ENCODE measurements around the gene CA12.

DNA sequence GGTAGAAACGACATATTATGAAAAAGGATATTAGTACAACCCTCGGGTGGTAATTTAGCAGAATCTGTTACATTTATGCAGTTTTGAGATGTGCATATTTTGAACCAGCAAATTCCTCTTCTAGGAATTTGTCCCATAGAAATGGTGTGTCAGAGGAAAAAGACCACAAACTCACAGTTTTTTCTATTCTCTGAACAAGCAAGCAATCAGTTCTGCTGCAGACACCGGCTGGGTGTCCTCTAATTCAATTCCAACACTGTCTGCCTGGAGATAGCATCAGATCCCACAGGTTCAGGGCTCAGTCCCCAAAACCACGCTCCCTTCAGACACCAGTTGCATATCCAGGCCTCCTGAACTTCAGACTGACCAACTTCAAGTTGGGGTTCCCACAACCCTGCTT lies 67.8 kb downstream of the CA12 start:
- TF ChIP-seq FOXK2 (IDR thresholded peaks at IDR 0.05) (no peak), GABPA (IDR thresholded peaks at IDR 0.05; ENCODE audit: low read depth) (no peak), RELA (IDR thresholded peaks at IDR 0.05; ENCODE audit: borderline replicate concordance, partially characterized antibody) (no peak), CTCF (IDR thresholded peaks at IDR 0.05 in 2 of 3, conservative IDR thresholded peaks at IDR 0.05 in 1 of 3; ENCODE audit: control insufficient read depth in 2 of 3, extremely low read depth in 1 of 3, insufficient read depth in 1 of 3, low read depth in 3 of 3, low read length in 3 of 3) (no peak), SIN3A (IDR thresholded peaks at IDR 0.05; ENCODE audit: low read depth, low read length) (no peak), ATF3 (IDR thresholded peaks at IDR 0.05; ENCODE audit: borderline replicate concordance, extremely low read depth, low read depth, low read length) (no peak), TAF1 (IDR thresholded peaks at IDR 0.05; ENCODE audit: borderline replicate concordance, low read depth, low read length) (no peak), EP300 (IDR thresholded peaks at IDR 0.05; ENCODE audit: borderline replicate concordance in 1 of 2, control insufficient read depth in 1 of 2, low read depth in 2 of 2, low read length in 2 of 2) (no peak), CBX5 (IDR thresholded peaks at IDR 0.05; ENCODE audit: low read depth) (no peak), POLR2A (IDR thresholded peaks at IDR 0.05; ENCODE audit: low read depth, low read length) (no peak), BHLHE40 (IDR thresholded peaks at IDR 0.05; ENCODE audit: borderline replicate concordance in 1 of 2, low read depth in 2 of 2, low read length in 1 of 2) (no peak), JUNB (IDR thresholded peaks at IDR 0.05) (no peak), NFIC (IDR thresholded peaks at IDR 0.05; ENCODE audit: low read depth, low read length) (no peak)
- TF ChIP-seq, protein P1, sequence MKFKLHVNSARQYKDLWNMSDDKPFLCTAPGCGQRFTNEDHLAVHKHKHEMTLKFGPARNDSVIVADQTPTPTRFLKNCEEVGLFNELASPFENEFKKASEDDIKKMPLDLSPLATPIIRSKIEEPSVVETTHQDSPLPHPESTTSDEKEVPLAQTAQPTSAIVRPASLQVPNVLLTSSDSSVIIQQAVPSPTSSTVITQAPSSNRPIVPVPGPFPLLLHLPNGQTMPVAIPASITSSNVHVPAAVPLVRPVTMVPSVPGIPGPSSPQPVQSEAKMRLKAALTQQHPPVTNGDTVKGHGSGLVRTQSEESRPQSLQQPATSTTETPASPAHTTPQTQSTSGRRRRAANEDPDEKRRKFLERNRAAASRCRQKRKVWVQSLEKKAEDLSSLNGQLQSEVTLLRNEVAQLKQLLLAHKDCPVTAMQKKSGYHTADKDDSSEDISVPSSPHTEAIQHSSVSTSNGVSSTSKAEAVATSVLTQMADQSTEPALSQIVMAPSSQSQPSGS (IDR thresholded peaks at IDR 0.05; ENCODE audit: low read length): no peak
